PC-9 (cell line): ENCODE results near the gene CTNNB1. TPM values are rescaled to one million over a fixed set of nuclear protein-coding genes. Genes with fewer than 3 reads are reported as not detected.

Experiments
- BruUV-seq: library from RNA; stranded (reverse); fragments of 400-500 nt; replicated peaks from 2 replicates; lab custom pipeline; 2021; lab: Mats Ljungman, UMichigan
- CTCF ChIA-PET: fragments of 300-600 bp; sonication (Branson Sonifier 250); formaldehyde crosslinking; loops from one replicate; lab custom pipeline; 2022; ENCODE audit warnings: antibody characterized with exemption; lab: Charles Lee
- POLR2A ChIA-PET: fragments of 300-600 bp; sonication (Branson Sonifier 250); formaldehyde crosslinking; loops from one replicate; lab custom pipeline; 2022; ENCODE audit warnings: antibody characterized with exemption; ENCODE audit not compliant: unreplicated experiment; lab: Charles Lee
- DNase-seq, 2 experiments: peaks; one replicate each; pipeline versions ENCODE4 v3.0.0 to v3.0.0-alpha.2; 2015 to 2022; ENCODE audit warnings: mixed read lengths in 1 of 2
- H2AFZ ChIP-seq: fragments of 200-600 bp; sonication (generic); 2 replicates; pipeline ENCODE4 v1.8.1; 2017; ENCODE audit warnings: antibody characterized with exemption
- H3F3A ChIP-seq: fragments of 200-600 bp; sonication (generic); 2 replicates; pipeline ENCODE4 v1.8.1; 2017; ENCODE audit warnings: antibody characterized with exemption, mild to moderate bottlenecking, low read depth; ENCODE audit not compliant: insufficient read depth
- H3K27ac ChIP-seq: fragments of 200-600 bp; sonication (generic); 2 replicates; pipeline ENCODE4 v1.6.1; 2016; ENCODE audit warnings: mixed run types
- H3K27me3 ChIP-seq: fragments of 200-600 bp; sonication (generic); 2 replicates; pipeline ENCODE4 v1.6.1; 2016; ENCODE audit warnings: low read depth, mixed run types; ENCODE audit not compliant: insufficient read depth
- H3K36me3 ChIP-seq: fragments of 200-600 bp; sonication (generic); 2 replicates; pipeline ENCODE4 v1.6.1; 2016; ENCODE audit warnings: low read depth, mixed run types
- H3K4me1 ChIP-seq: fragments of 200-600 bp; sonication (generic); replicated peaks from 2 replicates; pipeline ENCODE4 v1.6.1; 2016; ENCODE audit warnings: mixed run types; ENCODE audit not compliant: insufficient read depth
- H3K4me2 ChIP-seq: fragments of 200-600 bp; sonication (generic); 2 replicates; pipeline ENCODE4 v1.6.1; 2017; ENCODE audit warnings: mixed run types
- H3K4me3 ChIP-seq: fragments of 200-600 bp; sonication (generic); 2 replicates; pipeline ENCODE4 v1.6.1; 2016; ENCODE audit warnings: mixed run types
- H3K79me2 ChIP-seq: fragments of 200-600 bp; sonication (generic); 2 replicates; pipeline ENCODE4 v1.6.1; 2017; ENCODE audit warnings: low read depth, mixed run types
- H3K9me2 ChIP-seq: fragments of 200-600 bp; sonication (generic); 2 replicates; pipeline ENCODE4 v1.8.1; 2017; ENCODE audit warnings: mild to moderate bottlenecking; ENCODE audit not compliant: insufficient read depth
- H3K9me3 ChIP-seq: fragments of 200-600 bp; sonication (generic); 2 replicates; pipeline ENCODE4 v1.8.1; 2016; ENCODE audit warnings: low read depth; ENCODE audit not compliant: insufficient read depth
- H4K20me1 ChIP-seq: fragments of 200-600 bp; sonication (generic); 2 replicates; pipeline ENCODE4 v1.8.1; 2017; ENCODE audit not compliant: insufficient read depth
- CTCF ChIP-seq: fragments of 200-600 bp; sonication (generic); conservative IDR thresholded peaks from 2 replicates; pipeline ENCODE4 v1.6.1; 2017; ENCODE audit warnings: mixed run types, antibody characterized with exemption, mild to moderate bottlenecking, moderate library complexity
- EZH2 ChIP-seq: fragments of 200-600 bp; sonication (generic); IDR thresholded peaks from 2 replicates; pipeline ENCODE4 v1.8.0; 2017; ENCODE audit warnings: antibody characterized with exemption, low read depth
- intact Hi-C: fragments of 100-400 bp; cut with micrococcal nuclease; formaldehyde crosslinking; loops from one replicate; pipeline ENCODE4 v1.10.0; 2022; ENCODE audit not compliant: unreplicated experiment
- total RNA-seq: library from RNA; stranded (reverse); gene quantifications from 2 replicates; pipeline ENCODE4 v1.2.3, GENCODE V29; 2021

CTNNB1 gene
- total RNA-seq, 1 experiment from 2014 or later, result 251 TPM

- TF ChIP-seq CTCF, result no peak
- TF ChIP-seq EZH2, result no peak
- ChIA-PET CTCF (no interaction called here), POLR2A (no interaction called here)
- Histone ChIP-seq H3K9me3 (no peaks in the 10 kb centered on the region), H3F3A (no peaks in the 10 kb centered on the region), H3K4me3 (no peak overlapping the region), H3K27me3 (no peaks in the 10 kb centered on the region), H3K9me2 (no peaks in the 10 kb centered on the region), H3K4me2 (no peak overlapping the region), H3K36me3 (no peaks in the 10 kb centered on the region), H4K20me1 (no peaks in the 10 kb centered on the region), H2AFZ (no peak overlapping the region), H3K79me2 (no peaks in the 10 kb centered on the region), H3K4me1 (no peaks in the 10 kb centered on the region), H3K27ac (no peak overlapping the region)
- DNase-seq, result no peak
- intact Hi-C loops, result no loop called here
- no TSS peak for BruUV-seq
Observed at GRCh38 chr3:41182504-41183059, 16.7 kb upstream of the CTNNB1 start.

GRCh38 chr3:41184394-41184793 is 14.9 kb upstream of the CTNNB1 start:
- DNase-seq, result no peak
- intact Hi-C loops, result no loop called here
- H2AFZ ChIP-seq, result no peak overlapping the region
- H4K20me1 ChIP-seq, result no peaks in the 10 kb centered on the region
- no peak overlapping the region for H3K4me3 ChIP-seq
- H3K9me3 ChIP-seq, result no peaks in the 10 kb centered on the region
- H3K79me2 ChIP-seq, result no peaks in the 10 kb centered on the region
- no peaks in the 10 kb centered on the region for H3K9me2 ChIP-seq
- no peaks in the 10 kb centered on the region for H3K27me3 ChIP-seq
- no peaks in the 10 kb centered on the region for H3K4me1 ChIP-seq
- no TSS peak for BruUV-seq
- ChIA-PET POLR2A (no interaction called here), CTCF (no interaction called here)
- H3K27ac ChIP-seq, result no peak overlapping the region
- no peaks in the 10 kb centered on the region for H3F3A ChIP-seq
- no peaks in the 10 kb centered on the region for H3K36me3 ChIP-seq
- no peak overlapping the region for H3K4me2 ChIP-seq
- TF ChIP-seq CTCF (no peak), EZH2 (no peak)

- H3K9me2 ChIP-seq, result no peaks in the 10 kb centered on the region
- no peaks in the 10 kb centered on the region for H3K27me3 ChIP-seq
- no peak overlapping the region for H3K4me2 ChIP-seq
- no peaks in the 10 kb centered on the region for H3K36me3 ChIP-seq
- H3K9me3 ChIP-seq, result no peaks in the 10 kb centered on the region
- no peak overlapping the region for H2AFZ ChIP-seq
- no peaks in the 10 kb centered on the region for H4K20me1 ChIP-seq
- no peak overlapping the region for H3K4me3 ChIP-seq
- intact Hi-C loops, result no loop called here
- no peaks in the 10 kb centered on the region for H3K79me2 ChIP-seq
- no peaks in the 10 kb centered on the region for H3K4me1 ChIP-seq
- H3K27ac ChIP-seq, result no peak overlapping the region
- TF ChIP-seq EZH2 (no peak), CTCF (no peak)
- no peaks in the 10 kb centered on the region for H3F3A ChIP-seq
- no peak for DNase-seq
- BruUV-seq, result no TSS peak
- ChIA-PET POLR2A (no interaction called here), CTCF (no interaction called here)
Observed at GRCh38 chr3:41186297-41186696, 13.0 kb upstream of the CTNNB1 start.
